Endothelial cell (in vitro differentiated cells): Measurements from ENCODE around the gene KCNJ12. TPM values are rescaled to one million over a fixed set of nuclear protein-coding genes. Genes with fewer than 3 reads are reported as not detected.

ENCODE experiments used
- DNase-seq: peaks from one replicate; pipeline ENCODE4 v3.0.0; 2021; ENCODE audit warnings: low spot score
- H3K27ac Mint-ChIP-seq: one replicate; pipeline ENCODE4 v1.8.0; 2021; ENCODE audit warnings: mixed read lengths, inconsistent platforms; ENCODE audit not compliant: unreplicated experiment
- H3K27me3 Mint-ChIP-seq: one replicate; pipeline ENCODE4 v1.8.0; 2021; ENCODE audit warnings: mild to moderate bottlenecking, moderate library complexity, mixed read lengths, inconsistent platforms; ENCODE audit not compliant: unreplicated experiment
- H3K36me3 Mint-ChIP-seq: one replicate; pipeline ENCODE4 v1.8.0; 2021; ENCODE audit warnings: mild to moderate bottlenecking, low read depth, mixed read lengths, inconsistent platforms; ENCODE audit not compliant: unreplicated experiment
- H3K4me1 Mint-ChIP-seq: one replicate; pipeline ENCODE4 v1.8.0; 2021; ENCODE audit warnings: mild to moderate bottlenecking, mixed read lengths, inconsistent platforms; ENCODE audit not compliant: unreplicated experiment
- H3K4me3 Mint-ChIP-seq: one replicate; pipeline ENCODE4 v1.8.0; 2021; ENCODE audit warnings: mild to moderate bottlenecking, mixed read lengths, inconsistent platforms; ENCODE audit not compliant: unreplicated experiment
- H3K9me3 Mint-ChIP-seq: one replicate; pipeline ENCODE4 v1.8.0; 2021; ENCODE audit warnings: mixed read lengths, inconsistent platforms; ENCODE audit not compliant: unreplicated experiment
- CTCF ChIP-seq: fragments of 200-600 bp; sonication (generic); IDR thresholded peaks from one replicate; pipeline ENCODE4 v1.5.0; 2021; ENCODE audit warnings: antibody characterized with exemption; ENCODE audit not compliant: unreplicated experiment
- total RNA-seq: library from RNA; stranded (reverse); fragmentation: NEBNext Ultra II Directional; extraction: Animal tissue kit (Norgen Biotek cat#: 25700); gene quantifications from one replicate; pipeline ENCODE4 v1.2.1, GENCODE V29; 2021; ENCODE audit not compliant: unreplicated experiment

KCNJ12 gene
- total RNA-seq, 1 donor from 2014 or later: 0.56 TPM

GRCh38 chr17:21357281-21357680 is 18.9 kb upstream of the KCNJ12 start:
- Mint-ChIP-seq H3K36me3 (no peaks in the 10 kb centered on the region), H3K27me3 (peaks cover 8% of the 10 kb centered on the region), H3K27ac (no peak overlapping the region), H3K4me1 (no peaks in the 10 kb centered on the region), H3K9me3 (no peaks in the 10 kb centered on the region), H3K4me3 (no peak overlapping the region)
- no peak for DNase-seq
- no peak for TF ChIP-seq CTCF

- no peak for TF ChIP-seq CTCF
- Mint-ChIP-seq H3K4me1 (no peaks in the 10 kb centered on the region), H3K27me3 (peaks cover 8% of the 10 kb centered on the region), H3K4me3 (no peak overlapping the region), H3K9me3 (no peaks in the 10 kb centered on the region), H3K36me3 (no peaks in the 10 kb centered on the region), H3K27ac (no peak overlapping the region)
- no peak for DNase-seq
These were observed 18.2 kb upstream of the KCNJ12 start for GRCh38 chr17:21357696-21358656.

- Mint-ChIP-seq H3K27ac (no peak overlapping the region), H3K36me3 (no peaks in the 10 kb centered on the region), H3K4me3 (no peak overlapping the region), H3K27me3 (peaks cover 8% of the 10 kb centered on the region), H3K4me1 (no peaks in the 10 kb centered on the region), H3K9me3 (no peaks in the 10 kb centered on the region)
- no peak for DNase-seq
- no peak for TF ChIP-seq CTCF
These were observed 17.3 kb upstream of the KCNJ12 start for GRCh38 chr17:21358682-21359482.

GRCh38 chr17:21359483-21359840 is 16.7 kb upstream of the KCNJ12 start:
- Mint-ChIP-seq H3K4me3 (no peak overlapping the region), H3K27ac (no peak overlapping the region), H3K27me3 (peaks cover 8% of the 10 kb centered on the region), H3K9me3 (no peaks in the 10 kb centered on the region), H3K4me1 (no peaks in the 10 kb centered on the region), H3K36me3 (peaks cover 4% of the 10 kb centered on the region)
- TF ChIP-seq CTCF: no peak
- no peak for DNase-seq
